Gastrocnemius medialis (tissue), 4 donors: ENCODE measurements around the gene CASZ1. TPM values are rescaled to one million over a fixed set of nuclear protein-coding genes. Genes with fewer than 3 reads are reported as not detected.

ENCODE experiments used
- ATAC-seq, 2 donors: fragments of 150-250 bp; one replicate each; pipeline ENCODE4 v1.9.1; 2016
- DNase-seq, 2 donors: peaks; one replicate each; pipeline ENCODE4 v3.0.0-alpha.2; 2019
- H3K27ac ChIP-seq, 4 donors: fragments of 200-600 bp; sonication (generic); 1 replicate in 1 of 4; 2 replicates in 3 of 4; pipeline ENCODE4 v1.5.1; 2016 to 2018; ENCODE audit warnings: mild to moderate bottlenecking in 2 of 4, moderate library complexity in 1 of 4
- H3K27me3 ChIP-seq, 3 donors: fragments of 200-600 bp; sonication (generic) in 2 of 3; 1 replicate in 1 of 3; 2 replicates in 2 of 3; pipeline versions ENCODE4 v1.5.1 to v1.6.0; 2016 to 2019; ENCODE audit warnings: mild to moderate bottlenecking in 1 of 3, moderate library complexity in 1 of 3
- H3K36me3 ChIP-seq, 2 donors: fragments of 200-600 bp; sonication (generic) in 1 of 2; one replicate each; pipeline ENCODE4 v1.5.1; 2017 to 2018
- H3K4me1 ChIP-seq, 2 donors: fragments of 200-600 bp; sonication (generic) in 1 of 2; one replicate each; pipeline ENCODE4 v1.5.1; 2016 to 2017; ENCODE audit warnings: mild to moderate bottlenecking in 2 of 2
- H3K4me3 ChIP-seq, 4 donors: fragments of 200-600 bp; sonication (generic) in 3 of 4; 1 replicate in 1 of 4; 2 replicates in 3 of 4; pipeline ENCODE4 v1.5.1; 2016 to 2019; ENCODE audit warnings: mild to moderate bottlenecking in 2 of 4
- H3K9me3 ChIP-seq, 3 donors: fragments of 200-600 bp; sonication (generic) in 2 of 3; 1 replicate in 1 of 3; 2 replicates in 2 of 3; pipeline ENCODE4 v1.5.1; 2016 to 2019
- CTCF ChIP-seq, 5 experiments: fragments of 450-650 bp in 3 of 5; fragments of 200-600 bp in 2 of 5; sonication (generic) in 2 of 5; IDR thresholded peaks in 4 of 5; conservative IDR thresholded peaks in 1 of 5; 1 replicate in 4 of 5; 2 replicates in 1 of 5; pipeline ENCODE4 v1.5.1; 2016 to 2019; ENCODE audit warnings: antibody characterized with exemption in 5 of 5, mild to moderate bottlenecking in 3 of 5, moderate library complexity in 3 of 5
- POLR2A ChIP-seq, 2 donors: fragments of 450-650 bp; IDR thresholded peaks; one replicate each; pipeline ENCODE4 v1.6.1; 2017; ENCODE audit warnings: antibody characterized with exemption in 2 of 2, mild to moderate bottlenecking in 2 of 2, moderate library complexity in 2 of 2
- in situ Hi-C, 4 donors: fragments of 200-750 bp; cut with MboI; loops; one replicate each; pipeline versions ENCODE4 v1.15.0 to v1.8.0; 2017; ENCODE audit warnings: low sequenced_read_pairs in 4 of 4
- intact Hi-C: fragments of 100-400 bp; cut with DNase I; formaldehyde crosslinking; loops from one replicate; pipeline ENCODE4 v1.15.1; 2023; ENCODE audit warnings: low total_unique reads
- total RNA-seq, 4 donors: library from RNA; depleted of rRNA; stranded (reverse); fragments of >200 nt; gene quantifications; one replicate each; pipeline versions ENCODE4 v1.1.0 to v1.2.3, GENCODE V29; 2016

Gene CASZ1
- total RNA-seq, 4 donors from 2014 or later: 19.1 to 121 (median 80.6) TPM

- Histone ChIP-seq H3K27ac (peak overlapping the region; percentile 98 to 100 (median 99)), H3K4me1 (peaks cover 30 to 32% of the 10 kb centered on the region in 2 donors), H3K36me3 (no peaks in the 10 kb centered on the region), H3K4me3 (peak overlapping the region; percentile 80 to 98 (median 90)), H3K9me3 (no peaks in the 10 kb centered on the region), H3K27me3 (no peaks in the 10 kb centered on the region)
- TF ChIP-seq POLR2A (IDR thresholded peaks at IDR 0.05) (peak; percentile 42 to 67), CTCF (IDR thresholded peaks at IDR 0.05 in 4 of 5, conservative IDR thresholded peaks at IDR 0.05 in 1 of 5) (no peak)
- ATAC-seq (peak; percentile 52 to 54), DNase-seq (peak; percentile 66 to 79)
- in situ Hi-C loops (loop anchor here in 3 of 4 donors (10.0 to 25.0 kb wide), 3 partner anchors 60 to 110 kb away; no protein-coding TSS in a partner anchor), intact Hi-C loops (loop anchor here (1.0 to 10.0 kb wide), 6 partner anchors 48 to 267 kb away; no protein-coding TSS in a partner anchor)
These were observed 1.6 kb downstream of the CASZ1 start for GRCh38 chr1:10794724-10795275.

- Histone ChIP-seq H3K27me3 (no peaks in the 10 kb centered on the region), H3K27ac (peak overlapping the region; percentile 98 to 100 (median 99)), H3K9me3 (no peaks in the 10 kb centered on the region), H3K4me3 (peak overlapping the region; percentile 80 to 98 (median 90)), H3K4me1 (peaks cover 44 to 47% of the 10 kb centered on the region in 2 donors), H3K36me3 (no peaks in the 10 kb centered on the region)
- in situ Hi-C loops: loop anchor here in 3 of 4 donors (10.0 to 25.0 kb wide), 3 partner anchors 62 to 108 kb away; no protein-coding TSS in a partner anchor
- intact Hi-C loops: loop anchor here (1.0 to 10.0 kb wide), 3 partner anchors 129 to 266 kb away; no protein-coding TSS in a partner anchor
- ATAC-seq (no peak), DNase-seq (no peak)
- no peak for TF ChIP-seq CTCF (IDR thresholded peaks at IDR 0.05 in 4 of 5, conservative IDR thresholded peaks at IDR 0.05 in 1 of 5)
- no peak for TF ChIP-seq POLR2A (IDR thresholded peaks at IDR 0.05)
These were observed 3.3 kb downstream of the CASZ1 start for GRCh38 chr1:10793129-10793651.

- no peaks in the 10 kb centered on the region for H3K36me3 ChIP-seq
- peak overlapping the region; percentile 5 to 34 (median 22) for H3K4me3 ChIP-seq
- TF ChIP-seq POLR2A (IDR thresholded peaks at IDR 0.05) (peak; percentile 8 to 74), CTCF (IDR thresholded peaks at IDR 0.05 in 4 of 5, conservative IDR thresholded peaks at IDR 0.05 in 1 of 5) (no peak)
- H3K9me3 ChIP-seq: no peaks in the 10 kb centered on the region
- ATAC-seq: peak in 1 of 2 donors; percentile 35
- intact Hi-C loops (loop anchor here (5.0 to 10.0 kb wide), 2 partner anchors 153 to 264 kb away; no protein-coding TSS in a partner anchor), in situ Hi-C loops (loop anchor here in 3 of 4 donors (10.0 to 25.0 kb wide), 3 partner anchors 63 to 107 kb away; no protein-coding TSS in a partner anchor)
- H3K27ac ChIP-seq: peak overlapping the region; percentile 98 to 100 (median 99)
- peak; percentile 30 to 55 for DNase-seq
- no peaks in the 10 kb centered on the region for H3K27me3 ChIP-seq
- peaks cover 63 to 65% of the 10 kb centered on the region in 2 donors for H3K4me1 ChIP-seq
These were observed 5.1 kb downstream of the CASZ1 start for GRCh38 chr1:10791105-10791951.

- peak overlapping the region; percentile 98 to 100 (median 99) for H3K27ac ChIP-seq
- no peak for TF ChIP-seq POLR2A (IDR thresholded peaks at IDR 0.05)
- no peak for TF ChIP-seq CTCF (IDR thresholded peaks at IDR 0.05 in 4 of 5, conservative IDR thresholded peaks at IDR 0.05 in 1 of 5)
- no peaks in the 10 kb centered on the region for H3K9me3 ChIP-seq
- H3K36me3 ChIP-seq: no peaks in the 10 kb centered on the region
- no peaks in the 10 kb centered on the region for H3K27me3 ChIP-seq
- no peak for DNase-seq
- peaks cover 76% of the 10 kb centered on the region in 2 donors for H3K4me1 ChIP-seq
- in situ Hi-C loops: loop anchor here in 3 of 4 donors (10.0 to 25.0 kb wide), 3 partner anchors 65 to 105 kb away; no protein-coding TSS in a partner anchor
- intact Hi-C loops: loop anchor here (1.0 to 10.0 kb wide), 5 partner anchors 37 to 263 kb away; no protein-coding TSS in a partner anchor
- no peak for ATAC-seq
- peak overlapping the region in 1 of 4 donors; percentile 26 for H3K4me3 ChIP-seq
These were observed 6.4 kb downstream of the CASZ1 start for GRCh38 chr1:10789803-10790702.
